DMS79 treated with DMSO at 0.1 percent for 48 hours (cell line): Measurements from ENCODE around the gene AUTS2.
A peak's percentile ranks its signal among the peaks of the same experiment; 100 is the strongest.

Experiments used
- DNase-seq: peaks from one replicate; lab custom pipeline; 2025; lab: John Stamatoyannopoulos, UW

Gene AUTS2

GRCh38 chr7:70420381-70420662 lies 822.0 kb downstream of the AUTS2 start:
- DNase-seq, result no peak

GRCh38 chr7:70421319-70421718 lies 823.0 kb downstream of the AUTS2 start:
- no peak for DNase-seq

DNA sequence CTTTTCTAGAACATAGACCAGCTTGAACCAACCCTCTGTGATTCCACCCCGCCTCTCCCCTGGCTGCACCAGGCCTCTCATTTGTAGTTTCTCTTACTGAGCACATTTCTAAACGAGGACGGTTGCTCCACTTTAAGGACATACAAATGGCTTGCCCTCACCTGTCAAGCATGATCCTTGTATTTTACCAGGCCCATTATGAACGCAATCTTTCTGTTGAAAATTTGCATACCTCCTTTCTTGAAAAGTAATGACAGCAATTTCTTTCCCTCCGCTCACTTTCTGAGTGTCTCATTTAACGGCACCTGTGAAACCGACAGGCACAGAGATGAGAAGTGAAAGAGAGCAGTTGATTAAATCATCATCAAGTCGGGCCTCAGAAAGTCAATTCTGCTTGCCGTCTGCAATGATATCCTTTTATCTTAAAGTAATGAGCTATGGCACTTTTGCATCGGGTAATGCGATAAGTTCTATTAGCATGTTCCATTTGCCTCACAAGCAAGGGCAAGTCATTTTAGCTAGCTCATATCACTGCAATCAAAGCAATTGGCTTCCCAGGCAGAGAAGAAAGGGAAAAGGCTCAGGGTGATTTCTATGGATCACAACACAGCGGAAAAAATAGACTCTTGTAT lies 828.1 kb downstream of the AUTS2 start:
- peak; percentile 80 for DNase-seq

- DNase-seq, result peak; percentile 96
Measured at GRCh38 chr7:70432567-70433001, 834.3 kb downstream of the AUTS2 start.

GRCh38 chr7:70434376-70434775 lies 836.1 kb downstream of the AUTS2 start:
- no peak for DNase-seq

DNA sequence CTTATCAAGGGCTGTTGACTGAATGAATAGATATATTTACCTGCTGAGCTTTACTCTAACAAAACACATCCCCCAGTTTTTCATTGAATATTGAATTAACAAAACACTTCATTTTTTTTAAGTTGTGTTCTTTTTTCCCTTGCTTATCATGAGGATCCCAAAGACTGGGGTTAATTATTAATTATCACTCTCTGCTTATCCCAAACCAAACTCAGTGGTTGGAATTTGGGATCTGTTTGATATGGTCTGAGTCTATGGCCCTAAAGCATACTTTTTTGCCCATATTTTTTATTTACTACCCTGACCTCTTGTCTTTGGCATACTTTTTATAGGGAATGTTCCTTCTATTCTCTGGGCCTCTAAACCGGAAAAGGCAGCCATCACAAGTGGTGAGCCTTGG lies 836.5 kb downstream of the AUTS2 start:
- DNase-seq, result no peak

DNA sequence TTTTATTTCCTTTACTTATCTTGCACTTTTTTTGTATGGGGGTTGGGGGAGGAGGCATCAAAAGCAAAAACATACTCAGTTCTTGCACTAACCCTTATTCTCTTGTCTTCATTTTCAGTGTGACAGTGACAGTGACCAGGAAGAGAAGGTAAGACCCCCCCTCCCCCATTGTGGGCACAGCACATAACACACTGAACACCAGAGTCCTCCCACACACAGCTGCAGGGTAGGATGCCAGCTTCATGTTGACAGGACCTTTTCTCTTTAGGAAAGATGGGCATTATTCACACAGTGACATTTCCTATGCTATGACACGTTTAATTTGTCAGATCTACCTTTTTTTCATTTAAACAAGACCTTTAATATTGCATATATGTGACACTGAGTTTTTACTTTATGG lies 837.4 kb downstream of the AUTS2 start:
- DNase-seq, result no peak

GRCh38 chr7:70436790-70437350 lies 838.6 kb downstream of the AUTS2 start:
- no peak for DNase-seq

DNA sequence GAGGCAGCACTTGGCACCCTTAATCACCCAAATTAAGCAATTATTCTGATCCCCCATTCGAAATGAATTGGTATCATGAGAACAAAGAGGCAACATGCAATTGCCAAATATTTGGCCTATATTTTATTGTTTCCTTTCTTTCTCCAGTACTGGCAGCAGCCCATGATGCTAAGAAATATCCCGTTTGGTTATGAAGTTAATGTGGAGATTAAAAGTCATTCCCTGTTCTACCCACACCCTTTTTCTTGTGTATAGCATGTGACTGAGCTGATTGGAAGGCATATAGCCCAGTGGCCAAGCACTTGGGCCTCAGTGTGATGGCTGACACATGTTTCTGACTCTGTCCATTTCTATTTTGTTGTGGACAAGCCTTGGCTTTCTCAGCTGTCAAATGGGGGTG lies 841.4 kb downstream of the AUTS2 start:
- DNase-seq, result no peak

- DNase-seq, result peak; percentile 16
Measured at GRCh38 chr7:70446448-70447143, 848.3 kb downstream of the AUTS2 start.

GRCh38 chr7:70448312-70448906 lies 850.1 kb downstream of the AUTS2 start:
- DNase-seq, result no peak

- DNase-seq, result no peak
Measured at GRCh38 chr7:70450731-70451130, 852.5 kb downstream of the AUTS2 start.

GRCh38 chr7:70455925-70456324 lies 857.6 kb downstream of the AUTS2 start:
- DNase-seq, result no peak

- DNase-seq, result no peak
Measured at GRCh38 chr7:70456719-70457118, 858.4 kb downstream of the AUTS2 start.

DNA sequence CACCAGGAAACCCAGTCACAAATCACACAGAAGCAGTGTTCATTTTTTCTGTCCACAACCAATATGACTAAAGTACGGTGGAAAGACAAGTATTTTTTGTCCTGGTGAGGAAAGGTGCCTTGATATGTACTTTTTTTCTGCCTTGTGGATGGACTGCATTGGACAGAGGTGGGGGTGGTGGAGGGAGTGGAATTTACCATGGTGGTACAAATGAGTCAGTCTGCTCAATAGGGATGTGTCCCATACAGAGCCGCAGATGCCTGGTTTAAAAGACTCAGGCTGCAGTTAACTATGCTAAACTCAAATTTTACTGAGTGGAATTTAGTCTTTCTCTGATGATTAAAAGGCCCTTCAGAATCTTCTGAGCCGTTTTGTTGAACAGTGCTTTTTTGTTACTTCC lies 859.2 kb downstream of the AUTS2 start:
- DNase-seq, result no peak

- peak; percentile 67 for DNase-seq
Measured at GRCh38 chr7:70457883-70458680, 859.8 kb downstream of the AUTS2 start.

DNA sequence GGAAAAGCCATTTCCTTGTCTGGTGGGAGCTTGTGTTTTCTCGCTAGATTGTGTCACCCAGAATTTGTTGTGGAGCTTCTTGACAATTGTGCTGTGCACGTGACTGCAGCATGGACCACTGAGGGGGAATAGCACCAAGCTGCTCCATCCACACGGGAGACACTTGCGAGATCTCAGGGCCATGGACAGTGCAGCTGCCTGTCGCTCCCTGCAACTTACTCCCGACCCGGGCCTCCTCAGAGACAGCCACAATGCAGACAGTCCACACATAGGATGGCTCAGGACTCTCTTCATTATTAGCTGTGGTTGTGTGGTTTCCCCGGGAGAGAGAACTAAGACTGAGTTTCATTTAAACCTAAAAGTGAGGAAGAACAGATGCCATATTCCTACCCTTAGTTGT lies 860.5 kb downstream of the AUTS2 start:
- no peak for DNase-seq

GRCh38 chr7:70459546-70459945 lies 861.3 kb downstream of the AUTS2 start:
- DNase-seq, result no peak

DNA sequence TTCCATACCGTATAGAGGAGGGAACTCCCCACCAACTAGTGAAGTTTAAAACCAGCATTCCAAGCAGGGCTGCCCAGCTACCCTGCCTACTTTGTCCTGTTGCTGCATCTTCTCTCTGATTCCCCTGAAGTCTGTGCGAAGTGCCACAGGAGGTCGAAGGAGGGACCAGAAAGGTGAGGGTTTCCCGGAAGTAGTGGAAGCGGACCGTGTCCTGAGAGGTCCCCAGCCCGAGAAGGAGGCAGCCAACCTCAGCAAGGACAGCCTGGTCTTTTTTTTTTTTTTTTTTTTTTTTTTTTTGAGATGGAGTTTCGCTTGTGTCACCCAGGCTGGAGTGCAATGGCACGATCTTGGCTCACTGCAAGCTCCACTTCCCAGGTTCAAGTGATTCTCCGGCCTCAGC lies 861.8 kb downstream of the AUTS2 start:
- DNase-seq, result no peak

DNA sequence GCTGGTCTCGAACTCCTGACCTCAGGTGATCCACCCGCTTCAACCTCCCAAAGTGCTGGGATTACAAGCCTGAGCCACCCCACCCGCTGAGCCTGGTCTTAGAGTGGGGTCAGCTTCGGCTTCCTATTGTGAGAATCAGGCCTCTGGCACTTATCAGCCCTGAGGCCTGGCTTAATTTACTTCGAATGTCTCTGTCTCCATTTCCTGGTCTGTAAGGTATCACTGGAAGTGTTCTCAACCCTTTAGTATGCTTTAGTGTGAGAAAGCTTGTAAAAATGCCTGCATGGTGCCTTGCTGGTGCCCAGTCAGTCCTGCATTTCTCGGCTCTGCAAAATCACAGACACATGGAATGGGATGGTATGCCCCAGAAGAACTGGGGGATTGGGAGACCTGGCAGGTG lies 862.3 kb downstream of the AUTS2 start:
- no peak for DNase-seq

- DNase-seq, result no peak
Measured at GRCh38 chr7:70463352-70463938, 865.2 kb downstream of the AUTS2 start.

DNA sequence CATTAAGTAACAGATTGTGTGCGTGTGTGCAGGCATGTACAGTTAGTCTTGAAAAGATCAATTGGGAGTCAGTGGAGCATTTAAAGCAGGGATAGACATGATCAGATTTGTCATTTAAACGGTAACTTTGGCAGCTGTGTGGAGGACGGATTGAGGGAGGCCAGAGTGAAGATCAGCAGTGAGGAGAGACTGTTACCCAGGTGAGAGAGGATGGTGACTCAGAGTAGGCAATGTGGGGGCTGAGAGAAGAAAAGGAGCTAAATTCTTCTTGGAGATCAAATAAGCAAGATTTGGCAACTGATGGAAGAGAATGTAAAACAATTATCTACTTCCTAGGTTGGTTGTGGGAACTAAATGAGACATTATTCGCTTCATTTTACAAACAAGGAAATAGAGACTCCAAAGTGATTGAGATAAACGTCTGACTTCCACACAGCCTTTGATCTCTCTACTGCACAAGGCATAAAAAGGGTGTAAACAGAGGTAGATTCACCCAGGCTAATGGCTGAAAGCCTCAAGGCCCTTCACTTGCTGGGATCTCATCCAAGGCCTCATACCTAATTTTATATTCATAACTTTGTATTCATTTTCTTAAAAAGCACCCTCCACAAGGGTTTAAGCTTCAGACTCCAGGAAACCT lies 868.6 kb downstream of the AUTS2 start:
- DNase-seq, result no peak
